ENCODE results near the gene CA5A.

DNA sequence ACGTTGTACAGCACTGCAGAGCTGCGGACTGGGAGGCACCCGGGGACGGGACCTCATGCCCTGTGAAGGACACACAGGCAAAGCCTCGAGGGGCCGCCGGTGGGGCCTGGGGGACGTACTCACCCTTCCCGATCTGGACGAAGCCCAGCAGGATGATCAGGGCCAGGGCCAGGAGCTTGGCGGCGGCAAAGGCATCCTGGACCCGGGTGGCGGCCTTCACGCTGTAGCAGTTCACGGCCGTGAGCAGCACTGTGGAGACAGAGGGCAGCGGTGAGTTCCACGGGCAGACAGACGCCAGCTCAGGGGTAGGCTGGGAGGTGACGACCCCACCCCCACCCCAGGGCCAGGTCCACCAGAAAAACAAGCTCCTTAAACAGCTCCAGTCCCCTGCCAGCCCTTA is 84.7 kb downstream of the CA5A start:
- TF ChIP-seq, protein P1, sequence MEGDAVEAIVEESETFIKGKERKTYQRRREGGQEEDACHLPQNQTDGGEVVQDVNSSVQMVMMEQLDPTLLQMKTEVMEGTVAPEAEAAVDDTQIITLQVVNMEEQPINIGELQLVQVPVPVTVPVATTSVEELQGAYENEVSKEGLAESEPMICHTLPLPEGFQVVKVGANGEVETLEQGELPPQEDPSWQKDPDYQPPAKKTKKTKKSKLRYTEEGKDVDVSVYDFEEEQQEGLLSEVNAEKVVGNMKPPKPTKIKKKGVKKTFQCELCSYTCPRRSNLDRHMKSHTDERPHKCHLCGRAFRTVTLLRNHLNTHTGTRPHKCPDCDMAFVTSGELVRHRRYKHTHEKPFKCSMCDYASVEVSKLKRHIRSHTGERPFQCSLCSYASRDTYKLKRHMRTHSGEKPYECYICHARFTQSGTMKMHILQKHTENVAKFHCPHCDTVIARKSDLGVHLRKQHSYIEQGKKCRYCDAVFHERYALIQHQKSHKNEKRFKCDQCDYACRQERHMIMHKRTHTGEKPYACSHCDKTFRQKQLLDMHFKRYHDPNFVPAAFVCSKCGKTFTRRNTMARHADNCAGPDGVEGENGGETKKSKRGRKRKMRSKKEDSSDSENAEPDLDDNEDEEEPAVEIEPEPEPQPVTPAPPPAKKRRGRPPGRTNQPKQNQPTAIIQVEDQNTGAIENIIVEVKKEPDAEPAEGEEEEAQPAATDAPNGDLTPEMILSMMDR (IDR thresholded peaks at IDR 0.05), result no peak
- no peak for TF ChIP-seq POLR2A (IDR thresholded peaks at IDR 0.05)

Data from uterus (tissue), 2 donors.